Small intestine (tissue), 7 donors: ENCODE results near the gene CHST5. TPM values are rescaled to one million over a fixed set of nuclear protein-coding genes. Genes with fewer than 3 reads are reported as not detected.
"Not testable (repeated sequence)": the region's sequence is repeated elsewhere in the genome, so short reads cannot be mapped to it uniquely, and the experiment has no call there.

Experiments
- DNase-seq, 2 donors: peaks; one replicate each; pipeline versions ENCODE4 v3.0.0 to v3.0.0-alpha.2; 2013
- FAIRE-seq: peaks from 2 replicates; lab custom pipeline; 2012; peaks lifted over from hg19 to GRCh38; lab: Jason Lieb, UNC
- H3K27ac ChIP-seq, 3 donors: one replicate each; pipeline ENCODE4 v1.5.1; 2013; ENCODE audit warnings: low read length in 2 of 3, mild to moderate bottlenecking in 2 of 3, control low read depth in 1 of 3, inconsistent platforms in 1 of 3, low read depth in 1 of 3, moderate library complexity in 1 of 3
- H3K27me3 ChIP-seq, 3 donors: one replicate each; pipeline ENCODE4 v1.6.1; 2013; ENCODE audit warnings: low read length in 3 of 3, inconsistent platforms in 1 of 3; ENCODE audit not compliant: control insufficient read depth in 3 of 3, insufficient read depth in 3 of 3
- H3K36me3 ChIP-seq, 3 donors: one replicate each; pipeline ENCODE4 v1.6.1; 2013; ENCODE audit warnings: low read length in 3 of 3, inconsistent platforms in 1 of 3, low read depth in 1 of 3, mild to moderate bottlenecking in 1 of 3, moderate library complexity in 1 of 3; ENCODE audit not compliant: control insufficient read depth in 3 of 3, insufficient read depth in 2 of 3
- H3K4me1 ChIP-seq, 3 donors: one replicate each; pipeline ENCODE4 v1.6.1; 2013; ENCODE audit warnings: low read length in 2 of 3, inconsistent platforms in 1 of 3, low read depth in 1 of 3, mild to moderate bottlenecking in 1 of 3, moderate library complexity in 1 of 3; ENCODE audit not compliant: control insufficient read depth in 3 of 3, insufficient read depth in 2 of 3
- H3K4me3 ChIP-seq, 3 donors: one replicate each; pipeline ENCODE4 v1.5.1; 2013; ENCODE audit warnings: low read length in 3 of 3, control low read depth in 1 of 3, inconsistent platforms in 1 of 3, low read depth in 1 of 3, mild to moderate bottlenecking in 1 of 3, moderate library complexity in 1 of 3
- H3K9me3 ChIP-seq, 2 donors: one replicate each; pipeline ENCODE4 v1.6.1; 2013; ENCODE audit warnings: low read depth in 1 of 2, low read length in 1 of 2; ENCODE audit not compliant: control insufficient read depth in 2 of 2, insufficient read depth in 1 of 2
- WGBS, 3 donors: extraction: QIAGEN DNeasy Blood & Tissue Kit; methylation state at CpG; one replicate each; pipeline ENCODE4 v1.1.7; 2013; 5-methylcytosine and 5-hydroxymethylcytosine counted together
- polyA plus RNA-seq, 4 donors: library from polyadenylated mRNA; stranded (reverse) in 3 of 4; unstranded in 1 of 4; fragments of 200-250 nt in 3 of 4; fragments of 120-200 nt in 1 of 4; gene quantifications; one replicate each; pipeline versions ENCODE4 v1.2.1 to v1.2.3, GENCODE V29; 2013
- donor health status: healthy with polysubstance abuse.
- donor health status: control.
- donor health status: control.
- donor health status: Bipolar disorder and iron deficiency.
- donor health status: healthy.

The CHST5 gene
- polyA plus RNA-seq, 4 donors = 21.2 to 37.7 (median 27.5) TPM

DNA sequence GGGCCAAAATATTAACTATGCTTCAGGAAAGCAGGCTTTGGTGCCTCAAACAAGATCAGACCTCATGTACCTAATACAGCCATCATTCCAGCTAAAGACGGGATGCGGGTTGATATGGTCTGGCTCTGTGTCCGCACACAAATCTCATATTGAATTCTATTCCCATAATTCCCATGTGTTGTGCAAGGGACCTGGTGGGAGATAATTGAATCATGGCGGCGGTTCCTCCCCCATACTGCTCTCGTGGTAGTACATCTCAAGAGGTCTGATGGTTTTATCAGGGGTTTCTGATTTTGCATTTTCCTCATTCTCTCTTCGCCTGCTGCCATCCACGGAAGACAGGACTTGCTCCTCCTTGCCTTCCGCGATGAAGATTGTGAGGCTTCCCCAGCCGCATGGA, 21.6 kb downstream of the CHST5 start:
- Histone ChIP-seq H3K9me3 (no peaks in the 10 kb centered on the region), H3K4me3 (no peak overlapping the region), H3K4me1 (no peaks in the 10 kb centered on the region), H3K36me3 (peaks cover 0 to 3% (median 1%) of the 10 kb centered on the region in 3 donors), H3K27me3 (no peaks in the 10 kb centered on the region), H3K27ac (no peak overlapping the region)
- 96 to 97% (median 97%) methylated on average over 11 of the region's 11 CpGs for WGBS, 3 donors
- DNase-seq = no peak
- FAIRE-seq = no peak

DNA sequence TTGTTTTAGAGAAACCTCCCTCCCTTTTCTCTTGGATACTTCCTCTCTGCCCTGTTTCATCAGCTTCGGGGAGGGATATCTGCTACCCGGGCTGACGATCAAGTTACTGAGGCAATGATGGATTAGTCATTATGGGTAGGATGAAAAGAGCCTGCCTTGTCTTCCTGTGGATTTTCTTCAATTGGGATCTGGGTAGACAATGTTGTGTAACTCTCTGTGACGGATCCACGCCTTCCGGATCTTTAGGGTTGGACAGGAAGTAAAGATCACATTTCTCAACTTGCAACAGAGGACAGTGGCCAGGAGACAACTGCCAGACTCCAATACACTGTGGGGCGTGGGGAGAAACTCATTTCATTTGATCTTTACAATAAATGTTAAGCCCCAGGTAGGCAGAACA, 29.3 kb downstream of the CHST5 start:
- Histone ChIP-seq H3K36me3 (peaks cover 0 to 8% (median 0%) of the 10 kb centered on the region in 3 donors), H3K9me3 (no peaks in the 10 kb centered on the region), H3K27me3 (peaks cover 0 to 5% (median 0%) of the 10 kb centered on the region in 3 donors), H3K4me1 (no peaks in the 10 kb centered on the region), H3K27ac (peak overlapping the region in 1 of 3 donors; percentile 24), H3K4me3 (no peak overlapping the region)
- no peak for FAIRE-seq
- WGBS, 3 donors = 35 to 69% (median 67%) methylated on average over 7 of the region's 7 CpGs
- DNase-seq = no peak

DNA sequence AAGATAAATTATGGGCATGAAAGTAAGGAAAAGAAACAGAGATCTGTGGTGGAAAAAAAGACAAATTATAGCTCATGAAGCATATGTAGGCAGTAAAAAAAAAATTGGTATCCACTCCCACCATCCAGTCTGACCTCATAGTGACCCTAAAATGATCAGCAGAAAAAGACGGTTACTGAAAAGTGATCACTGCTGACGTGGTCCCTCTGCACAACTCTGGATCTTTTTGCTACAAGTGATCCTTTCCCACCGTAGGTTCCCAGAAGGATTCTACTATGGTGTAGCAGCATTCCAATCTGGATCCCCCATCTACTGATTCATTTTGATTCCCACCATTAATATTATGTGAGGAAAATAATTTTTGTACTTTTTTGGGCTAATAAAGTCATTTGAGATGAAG, 29.8 kb downstream of the CHST5 start:
- Histone ChIP-seq H3K36me3 (peaks cover 0 to 8% (median 0%) of the 10 kb centered on the region in 3 donors), H3K9me3 (no peaks in the 10 kb centered on the region), H3K4me3 (no peak overlapping the region), H3K27me3 (peaks cover 0 to 5% (median 0%) of the 10 kb centered on the region in 3 donors), H3K4me1 (no peaks in the 10 kb centered on the region), H3K27ac (peak overlapping the region in 1 of 3 donors; percentile 44)
- FAIRE-seq = no peak
- no peak for DNase-seq
- 81 to 91% (median 83%) methylated on average over 3 of the region's 3 CpGs for WGBS, 3 donors

DNA sequence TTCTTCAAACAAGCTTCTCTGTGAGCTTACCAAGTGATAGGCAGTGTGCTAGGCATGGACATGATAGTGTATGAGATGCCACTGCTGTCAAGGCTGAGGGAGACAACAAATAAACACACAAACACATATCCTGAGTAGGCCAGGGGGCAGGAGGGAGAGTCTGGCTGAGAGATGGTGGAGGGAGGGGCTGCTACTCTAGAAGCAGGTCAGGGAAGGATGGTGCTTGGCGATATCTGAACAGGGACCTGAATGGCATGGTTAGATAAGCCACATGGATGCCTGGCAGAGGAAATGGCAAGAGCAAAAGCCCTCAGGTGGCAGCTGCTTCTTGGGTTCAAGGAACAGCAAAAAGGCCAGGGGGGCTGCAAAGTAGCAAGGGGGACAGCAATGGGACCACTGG, 32.1 kb downstream of the CHST5 start:
- FAIRE-seq (no peak), DNase-seq (no peak)
- Histone ChIP-seq H3K36me3 (peaks cover 0 to 10% (median 0%) of the 10 kb centered on the region in 3 donors), H3K4me3 (no peak overlapping the region), H3K4me1 (no peaks in the 10 kb centered on the region), H3K27me3 (peaks cover 0 to 5% (median 0%) of the 10 kb centered on the region in 3 donors), H3K9me3 (no peaks in the 10 kb centered on the region), H3K27ac (no peak overlapping the region)
- 81 to 100% (median 97%) methylated on average over 1 of the region's 1 CpG for WGBS, 3 donors

DNA sequence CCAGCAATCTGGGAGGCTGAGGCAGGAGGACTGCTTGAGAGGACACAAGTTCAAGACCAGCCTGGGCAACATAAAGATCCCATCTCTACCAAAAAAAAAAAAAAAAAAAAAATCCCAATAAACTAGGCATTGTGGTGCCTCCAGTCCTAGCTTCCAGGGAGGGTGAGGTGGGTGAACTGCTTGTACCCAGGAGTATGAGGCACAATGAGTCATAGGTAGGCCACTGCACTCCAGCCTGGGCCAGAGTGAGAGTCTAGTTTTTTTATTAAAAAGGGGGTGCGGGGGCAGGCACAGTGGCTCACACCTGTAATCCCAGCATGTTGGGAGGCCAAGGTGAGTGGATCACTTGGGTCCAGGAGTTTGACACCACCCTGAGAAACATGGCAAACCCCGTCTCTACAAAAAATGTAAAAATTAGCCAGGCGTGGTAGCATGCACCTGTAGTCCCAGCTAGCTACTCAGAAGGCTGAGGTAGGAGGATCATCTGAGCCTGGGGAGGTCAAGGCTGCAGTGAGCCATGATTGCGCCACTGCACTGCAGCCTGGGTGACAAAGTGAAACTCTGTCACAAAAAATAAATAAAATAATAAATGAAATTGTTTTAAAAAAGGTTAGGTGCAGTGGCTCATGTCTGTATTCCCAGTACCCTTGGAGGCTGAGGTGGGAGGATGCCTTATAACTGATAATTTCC, 32.8 kb downstream of the CHST5 start:
- no peak overlapping the region for H3K27ac ChIP-seq
- H3K4me1 ChIP-seq = no peaks in the 10 kb centered on the region
- peaks cover 0 to 10% (median 0%) of the 10 kb centered on the region in 3 donors for H3K36me3 ChIP-seq
- no peaks in the 10 kb centered on the region for H3K9me3 ChIP-seq
- DNase-seq = no peak
- no peak for FAIRE-seq
- peaks cover 0 to 4% (median 0%) of the 10 kb centered on the region in 3 donors for H3K27me3 ChIP-seq
- H3K4me3 ChIP-seq = no peak overlapping the region
- 80 to 94% (median 92%) methylated on average over 4 of the region's 4 CpGs for WGBS, 3 donors

DNA sequence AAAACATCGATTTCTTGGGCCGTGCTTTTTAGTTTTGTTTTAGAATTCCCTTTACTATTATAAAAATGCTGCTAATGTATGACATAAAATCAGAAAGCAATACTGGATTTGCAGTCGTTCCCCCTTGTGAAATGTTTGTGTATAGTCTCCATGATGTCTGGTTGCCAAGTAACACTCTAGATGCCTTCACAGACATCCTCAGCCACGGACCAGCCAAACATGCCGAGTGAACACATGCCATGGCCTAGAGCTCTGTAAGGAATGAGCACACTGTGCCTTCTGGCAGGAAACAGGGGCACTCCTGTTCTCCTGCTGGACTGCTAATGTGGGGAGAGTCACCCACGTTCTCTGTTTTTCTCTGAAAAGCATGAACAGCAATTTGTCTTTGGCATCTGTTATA, 34.1 kb downstream of the CHST5 start:
- not testable (repeated sequence) for H3K36me3 ChIP-seq, FAIRE-seq, H3K4me1 ChIP-seq, H3K27me3 ChIP-seq, H3K9me3 ChIP-seq, H3K27ac ChIP-seq, H3K4me3 ChIP-seq
- WGBS, 3 donors = 59 to 65% (median 60%) methylated on average over 6 of the region's 6 CpGs
- peak in 1 of 2 donors; percentile 19 for DNase-seq

DNA sequence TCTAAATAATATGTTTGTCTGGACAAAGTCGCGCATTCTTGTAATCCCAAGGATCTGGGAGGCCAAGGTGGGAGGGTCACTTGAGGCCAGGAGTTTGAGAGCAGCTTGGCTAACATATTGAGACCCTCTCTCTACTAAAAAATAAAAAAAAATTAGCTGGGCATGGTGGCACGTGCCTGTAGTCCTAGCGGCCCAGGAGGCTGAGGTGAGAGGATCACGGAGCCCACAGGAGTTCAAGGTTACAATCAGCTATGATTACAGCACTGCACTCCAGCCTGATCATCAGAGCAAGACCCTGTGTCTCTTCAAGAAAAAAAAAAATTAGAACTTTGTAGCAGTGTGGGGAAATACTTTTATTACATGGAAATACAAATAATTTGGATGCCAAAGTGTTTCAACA, 34.5 kb downstream of the CHST5 start:
- no peak for FAIRE-seq
- H3K4me1 ChIP-seq = no peaks in the 10 kb centered on the region
- H3K4me3 ChIP-seq = no peak overlapping the region
- no peaks in the 10 kb centered on the region for H3K27me3 ChIP-seq
- peaks cover 0 to 8% (median 0%) of the 10 kb centered on the region in 3 donors for H3K36me3 ChIP-seq
- no peak for DNase-seq
- no peaks in the 10 kb centered on the region for H3K9me3 ChIP-seq
- no peak overlapping the region for H3K27ac ChIP-seq
- WGBS, 3 donors = 89 to 92% (median 92%) methylated on average over 5 of the region's 5 CpGs

DNA sequence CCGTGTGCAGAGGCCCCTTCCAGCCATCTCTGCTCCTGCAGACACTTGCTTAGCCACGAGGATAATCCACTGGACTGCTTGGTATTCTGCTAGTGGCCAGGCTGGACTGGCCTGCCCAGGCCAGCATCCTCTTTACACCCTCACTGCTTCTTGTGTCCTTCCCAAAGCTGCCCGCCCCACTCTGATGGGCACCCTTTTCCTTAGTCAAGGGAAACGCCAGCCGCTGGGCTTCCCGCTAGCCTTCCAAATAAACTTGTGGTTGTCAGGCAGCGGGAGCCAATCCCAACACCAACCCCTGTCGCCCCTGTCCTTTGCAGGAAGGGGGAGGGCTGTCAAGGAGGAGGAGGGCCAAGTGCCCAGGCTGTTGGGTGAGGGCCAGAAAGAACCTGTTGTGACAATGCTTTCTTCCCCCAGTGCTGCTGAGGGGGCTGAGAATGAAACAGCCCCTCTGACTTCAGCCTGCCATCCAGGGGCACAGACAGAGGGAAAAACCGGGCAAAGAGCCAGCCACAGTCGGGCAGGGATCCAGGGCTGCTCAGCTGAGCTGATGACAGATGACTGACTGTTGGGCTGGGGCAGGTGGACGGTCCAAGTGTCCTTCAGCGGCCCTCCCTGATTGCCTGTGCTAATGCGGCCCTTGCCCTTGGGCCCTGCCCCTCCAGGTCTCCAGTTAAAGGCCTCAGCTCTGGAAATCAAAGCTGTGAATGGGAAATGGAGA, 37.1 kb downstream of the CHST5 start:
- not testable (repeated sequence) for FAIRE-seq

More for the DNA sequence above, 37.1 kb downstream of the CHST5 start:
- peaks cover 0 to 12% (median 2%) of the 10 kb centered on the region in 3 donors for H3K27me3 ChIP-seq
- H3K9me3 ChIP-seq, H3K27ac ChIP-seq, H3K4me3 ChIP-seq, H3K36me3 ChIP-seq, H3K4me1 ChIP-seq: not testable (repeated sequence)
- peak in 1 of 2 donors; percentile 33 for DNase-seq
- WGBS, 3 donors = 9 to 34% (median 31%) methylated on average over 9 to 11 of the region's 13 CpGs
